H9 (cell line): Measurements from ENCODE around the gene CEP128. TPM values are rescaled to one million over a fixed set of nuclear protein-coding genes. Genes with fewer than 3 reads are reported as not detected.

Source experiments
- DNase-seq: peaks from one replicate; pipeline ENCODE4 v3.0.0-alpha.2; 2017
- H2AFZ ChIP-seq: one replicate; pipeline ENCODE4 v1.6.1; 2013; ENCODE audit warnings: mild to moderate bottlenecking, low read length, control low read depth, moderate library complexity
- H2AK5ac ChIP-seq: 2 replicates; pipeline ENCODE4 v1.6.1; 2013; ENCODE audit warnings: low read length, control low read depth, mixed read lengths; ENCODE audit not compliant: insufficient read length
- H2BK120ac ChIP-seq: one replicate; pipeline ENCODE4 v1.6.1; 2013; ENCODE audit warnings: low read depth, mild to moderate bottlenecking, low read length, control low read depth, inconsistent platforms; ENCODE audit not compliant: poor library complexity, severe bottlenecking
- H2BK12ac ChIP-seq: 2 replicates; pipeline ENCODE4 v1.6.1; 2013; ENCODE audit warnings: low read length, control low read depth, mixed read lengths, low read depth; ENCODE audit not compliant: insufficient read length
- H2BK15ac ChIP-seq: 2 replicates; pipeline ENCODE4 v1.6.1; 2013; ENCODE audit warnings: low read depth, low read length, control low read depth
- H2BK20ac ChIP-seq: one replicate; pipeline ENCODE4 v1.6.1; 2013; ENCODE audit warnings: low read depth, mild to moderate bottlenecking, low read length, control low read depth, inconsistent platforms; ENCODE audit not compliant: poor library complexity, severe bottlenecking
- H2BK5ac ChIP-seq: 2 replicates; pipeline ENCODE4 v1.6.1; 2013; ENCODE audit warnings: low read length, control low read depth, mixed read lengths; ENCODE audit not compliant: insufficient read length
- H3K14ac ChIP-seq: 2 replicates; pipeline ENCODE4 v1.6.1; 2013; ENCODE audit warnings: low read length, control low read depth; ENCODE audit not compliant: insufficient read depth
- H3K18ac ChIP-seq: 2 replicates; pipeline ENCODE4 v1.6.1; 2013; ENCODE audit warnings: low read depth, mild to moderate bottlenecking, mixed read lengths, low read length, control low read depth; ENCODE audit not compliant: insufficient read length
- H3K23ac ChIP-seq: 2 replicates; pipeline ENCODE4 v1.6.1; 2013; ENCODE audit warnings: low read length, control low read depth, mixed read lengths, low read depth; ENCODE audit not compliant: insufficient read length
- H3K23me2 ChIP-seq: 2 replicates; pipeline ENCODE4 v1.6.1; 2013; ENCODE audit warnings: low read depth, mild to moderate bottlenecking, mixed read lengths, low read length, control low read depth; ENCODE audit not compliant: insufficient read length, poor library complexity, severe bottlenecking
- H3K27ac ChIP-seq: 2 replicates; pipeline ENCODE4 v1.5.1; 2013; ENCODE audit warnings: low read length, control low read depth, mixed read lengths, low read depth; ENCODE audit not compliant: insufficient read length
- H3K27me3 ChIP-seq: 2 replicates; pipeline ENCODE4 v1.6.1; 2013; ENCODE audit warnings: low read length, control low read depth, inconsistent platforms; ENCODE audit not compliant: insufficient read depth
- H3K4ac ChIP-seq: 2 replicates; pipeline ENCODE4 v1.6.1; 2013; ENCODE audit warnings: low read depth, mild to moderate bottlenecking, control low read depth, inconsistent platforms, low read length, moderate library complexity
- H3K4me1 ChIP-seq: 2 replicates; pipeline ENCODE4 v1.6.1; 2013; ENCODE audit warnings: low read length, control low read depth, inconsistent platforms; ENCODE audit not compliant: insufficient read depth
- H3K4me2 ChIP-seq: 2 replicates; pipeline ENCODE4 v1.6.1; 2013; ENCODE audit warnings: low read length, control low read depth, mixed read lengths; ENCODE audit not compliant: insufficient read length, insufficient read depth
- H3K56ac ChIP-seq: 2 replicates; pipeline ENCODE4 v1.6.1; 2013; ENCODE audit warnings: low read depth, mild to moderate bottlenecking, mixed read lengths, low read length, control low read depth; ENCODE audit not compliant: insufficient read length
- H3K79me1 ChIP-seq: 2 replicates; pipeline ENCODE4 v1.6.1; 2013; ENCODE audit warnings: low read depth, mild to moderate bottlenecking, moderate library complexity, low read length, control low read depth, inconsistent platforms; ENCODE audit not compliant: insufficient read depth, poor library complexity, severe bottlenecking
- H3K79me2 ChIP-seq: 2 replicates; pipeline ENCODE4 v1.6.1; 2013; ENCODE audit warnings: low read length, control low read depth, inconsistent platforms; ENCODE audit not compliant: insufficient read depth
- H3K9ac ChIP-seq: 2 replicates; pipeline ENCODE4 v1.6.1; 2013; ENCODE audit warnings: low read length, control low read depth, mixed read lengths; ENCODE audit not compliant: insufficient read length; ENCODE audit errors: extremely low read depth
- H3K9me3 ChIP-seq: one replicate; pipeline ENCODE4 v1.6.1; 2013; ENCODE audit warnings: low read depth, low read length, inconsistent platforms; ENCODE audit not compliant: control insufficient read depth
- H3T11ph ChIP-seq: one replicate; pipeline ENCODE4 v1.6.1; 2013; ENCODE audit warnings: mild to moderate bottlenecking, low read length, control low read depth, inconsistent platforms
- H4K20me1 ChIP-seq: one replicate; pipeline ENCODE4 v1.6.1; 2013; ENCODE audit not compliant: control insufficient read depth, insufficient read length, insufficient read depth
- H4K5ac ChIP-seq: 2 replicates; pipeline ENCODE4 v1.6.1; 2013; ENCODE audit warnings: low read depth, mild to moderate bottlenecking, mixed read lengths, low read length, control low read depth; ENCODE audit not compliant: insufficient read length
- H4K8ac ChIP-seq: replicated peaks from 2 replicates; pipeline ENCODE4 v1.6.1; 2013; ENCODE audit warnings: low read length, control low read depth, mixed read lengths, low read depth; ENCODE audit not compliant: insufficient read length
- H4K91ac ChIP-seq: 2 replicates; pipeline ENCODE4 v1.6.1; 2013; ENCODE audit warnings: low read depth, mild to moderate bottlenecking, moderate library complexity, mixed read lengths, low read length, control low read depth; ENCODE audit not compliant: insufficient read length
- H3K27ac Mint-ChIP-seq, 3 experiments: 2 replicates in 2 of 3; 3 replicates in 1 of 3; pipeline ENCODE4 v1.8.0; 2020 to 2021; ENCODE audit warnings: mixed read lengths in 3 of 3, mild to moderate bottlenecking in 1 of 3, moderate library complexity in 1 of 3
- H3K27me3 Mint-ChIP-seq: 2 replicates; pipeline ENCODE4 v1.8.0; 2021; ENCODE audit warnings: low read depth, mild to moderate bottlenecking, moderate library complexity, mixed read lengths
- H3K36me3 Mint-ChIP-seq, 3 experiments: 2 replicates in 2 of 3; 3 replicates in 1 of 3; pipeline ENCODE4 v1.8.0; 2020 to 2021; ENCODE audit warnings: low read depth in 3 of 3, mixed read lengths in 3 of 3; ENCODE audit not compliant: insufficient read depth in 1 of 3
- H3K4me1 Mint-ChIP-seq, 2 experiments: 2 replicates each; pipeline ENCODE4 v1.8.0; 2020; ENCODE audit warnings: mixed read lengths in 2 of 2
- H3K4me3 Mint-ChIP-seq, 2 experiments: 2 replicates in 1 of 2; 3 replicates in 1 of 2; pipeline ENCODE4 v1.8.0; 2020 to 2021; ENCODE audit warnings: mild to moderate bottlenecking in 2 of 2, mixed read lengths in 2 of 2, moderate library complexity in 1 of 2
- H3K9me3 Mint-ChIP-seq, 2 experiments: 2 replicates in 1 of 2; 3 replicates in 1 of 2; pipeline ENCODE4 v1.8.0; 2020; ENCODE audit warnings: mild to moderate bottlenecking in 2 of 2, mixed read lengths in 2 of 2, moderate library complexity in 1 of 2
- CTCF ChIP-seq: fragments of 200-600 bp; sonication (generic); conservative IDR thresholded peaks from 3 replicates; pipeline ENCODE4 v1.8.0; 2021; ENCODE audit warnings: antibody characterized with exemption, mild to moderate bottlenecking
- WGBS: extraction: QIAGEN DNeasy Blood & Tissue Kit; methylation state at CpG from one replicate; pipeline ENCODE4 v1.1.7; 2013; ENCODE audit warnings: missing lambda C conversion rate, low lambda C conversion rate, mixed read lengths; ENCODE audit not compliant: insufficient read length; ENCODE audit errors: extremely low coverage; 5-methylcytosine and 5-hydroxymethylcytosine counted together
- total RNA-seq: library from RNA; stranded (reverse); gene quantifications from 2 replicates; pipeline ENCODE4 v1.2.1, GENCODE V29; 2021

CEP128 gene
- total RNA-seq, 1 experiment from 2014 or later: 16.3 TPM

- H3K36me3 Mint-ChIP-seq: no peaks in the 10 kb centered on the region
- no peak for TF ChIP-seq CTCF
Measured at GRCh38 chr14:80951491-80951890, 10.0 kb upstream of the CEP128 start.

More at GRCh38 chr14:80951491-80951890, 10.0 kb upstream of the CEP128 start:
- Histone ChIP-seq H4K91ac (no peak overlapping the region), H3K79me1 (no peaks in the 10 kb centered on the region), H3K18ac (no peak overlapping the region), H3K9ac (no peak overlapping the region), H3K23me2 (peaks cover 7% of the 10 kb centered on the region), H2BK5ac (no peak overlapping the region), H3K4ac (no peak overlapping the region), H3T11ph (no peak overlapping the region), H2BK15ac (no peak overlapping the region), H3K56ac (no peak overlapping the region), H3K4me2 (no peak overlapping the region), H3K9me3 (no peaks in the 10 kb centered on the region), H3K23ac (no peak overlapping the region), H3K4me1 (no peaks in the 10 kb centered on the region), H2BK20ac (no peak overlapping the region), H3K79me2 (no peaks in the 10 kb centered on the region), H3K27me3 (peaks cover 4% of the 10 kb centered on the region; the same call in 1 of the 2 replicates), H4K8ac (no peak overlapping the region), H2BK120ac (no peak overlapping the region), H4K5ac (no peak overlapping the region), H2AFZ (no peak overlapping the region), H2BK12ac (no peak overlapping the region), H3K27ac (no peak overlapping the region), H2AK5ac (no peak overlapping the region), H3K14ac (no peak overlapping the region), H4K20me1 (no peaks in the 10 kb centered on the region)
- Mint-ChIP-seq H3K27ac (no peak overlapping the region), H3K4me3 (no peak overlapping the region), H3K27me3 (peaks cover 23% of the 10 kb centered on the region), H3K9me3 (no peaks in the 10 kb centered on the region), H3K4me1 (peaks cover 4 to 6% of the 10 kb centered on the region in 2 experiments)
- no peak for DNase-seq
- WGBS: no CpG with 5 or more reads among the region's 4 CpGs
